Measurements from ENCODE around the gene WFS1.

GRCh38 chr4:6324461-6324998 is 54.9 kb downstream of the WFS1 start:
- TF ChIP-seq CTCF (IDR thresholded peaks at IDR 0.05) = no peak
- TF ChIP-seq EP300 (IDR thresholded peaks at IDR 0.05) = no peak
- no peak for TF ChIP-seq POLR2A (IDR thresholded peaks at IDR 0.05)
